Activated naive CD4-positive, alpha-beta T cell treated with anti-CD3 and anti-CD28 coated beads, Interleukin-2, amount 50 U/mL, for 16 hours (primary cell): ENCODE measurements around the gene UBQLN3.

Source experiments
- DNase-seq: peaks from one replicate; pipeline ENCODE4 v3.0.0-alpha.2; 2020

The UBQLN3 gene

GRCh38 chr11:5504403-5504921, 5.3 kb downstream of the UBQLN3 start:
- DNase-seq, result no peak

GRCh38 chr11:5500393-5500801, 9.4 kb downstream of the UBQLN3 start:
- no peak for DNase-seq

GRCh38 chr11:5499671-5500070, 10.1 kb downstream of the UBQLN3 start:
- no peak for DNase-seq

- DNase-seq, result no peak
Observed at GRCh38 chr11:5489576-5490357, 20.0 kb downstream of the UBQLN3 start.

- no peak for DNase-seq
Observed at GRCh38 chr11:5488798-5489399, 20.9 kb downstream of the UBQLN3 start.

GRCh38 chr11:5488385-5488784, 21.4 kb downstream of the UBQLN3 start, which contains the start of gene OR52D1:
TSS of gene OR52D1 (plus strand) at chr11:5488685. CDS start at chr11:5488707, 22 bp downstream.
- no peak for DNase-seq

- no peak for DNase-seq
Observed at GRCh38 chr11:5486421-5486820, 23.3 kb downstream of the UBQLN3 start.

GRCh38 chr11:5486003-5486402, 23.8 kb downstream of the UBQLN3 start:
- DNase-seq, result no peak

GRCh38 chr11:5476186-5476819, 33.5 kb downstream of the UBQLN3 start:
- DNase-seq, result peak; percentile 16

- no peak for DNase-seq
Observed at GRCh38 chr11:5473921-5474320, 35.8 kb downstream of the UBQLN3 start.

GRCh38 chr11:5467527-5467926, 42.2 kb downstream of the UBQLN3 start:
- DNase-seq, result no peak

- no peak for DNase-seq
Observed at GRCh38 chr11:5460983-5461621, 48.7 kb downstream of the UBQLN3 start.
